Measurements from ENCODE around the gene ADAMTSL4. TPM values are rescaled to one million over a fixed set of nuclear protein-coding genes. Genes with fewer than 3 reads are reported as not detected.

Gene ADAMTSL4
- total RNA-seq, 1 experiment from 2014 or later = not detected

DNA sequence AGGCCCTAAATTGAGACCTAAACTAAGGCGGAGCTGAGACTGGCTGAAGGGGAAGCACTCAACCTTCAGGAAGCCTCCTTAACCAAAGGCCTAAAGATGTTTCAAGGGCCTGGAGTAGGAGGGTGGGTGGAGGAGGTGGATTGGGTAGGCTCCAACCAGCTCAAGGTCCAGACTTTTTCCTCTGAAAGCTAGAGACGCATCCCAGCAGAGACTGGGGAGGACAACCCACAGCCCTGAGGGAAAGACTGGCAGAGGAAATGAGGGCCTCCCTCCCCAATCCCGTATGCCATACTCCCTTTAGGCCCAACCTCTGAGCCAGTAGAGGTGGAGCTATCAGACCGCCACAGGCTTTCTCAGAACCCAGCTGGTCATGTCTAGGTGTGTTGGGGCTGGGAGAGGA, 40.2 kb upstream of the ADAMTSL4 start:
- intact Hi-C loops (cut with micrococcal nuclease; ENCODE audit: unreplicated experiment) = no loop called here
- H3K4me1 ChIP-seq (ENCODE audit: insufficient read depth, low read length, poor library complexity, severe bottlenecking) = peaks cover 15% of the 10 kb centered on the region
- no peak for TF ChIP-seq EZH2 (IDR thresholded peaks at IDR 0.05; ENCODE audit: borderline replicate concordance, low read depth, low read length, poor library complexity, severe bottlenecking)
- TF ChIP-seq, protein P1, sequence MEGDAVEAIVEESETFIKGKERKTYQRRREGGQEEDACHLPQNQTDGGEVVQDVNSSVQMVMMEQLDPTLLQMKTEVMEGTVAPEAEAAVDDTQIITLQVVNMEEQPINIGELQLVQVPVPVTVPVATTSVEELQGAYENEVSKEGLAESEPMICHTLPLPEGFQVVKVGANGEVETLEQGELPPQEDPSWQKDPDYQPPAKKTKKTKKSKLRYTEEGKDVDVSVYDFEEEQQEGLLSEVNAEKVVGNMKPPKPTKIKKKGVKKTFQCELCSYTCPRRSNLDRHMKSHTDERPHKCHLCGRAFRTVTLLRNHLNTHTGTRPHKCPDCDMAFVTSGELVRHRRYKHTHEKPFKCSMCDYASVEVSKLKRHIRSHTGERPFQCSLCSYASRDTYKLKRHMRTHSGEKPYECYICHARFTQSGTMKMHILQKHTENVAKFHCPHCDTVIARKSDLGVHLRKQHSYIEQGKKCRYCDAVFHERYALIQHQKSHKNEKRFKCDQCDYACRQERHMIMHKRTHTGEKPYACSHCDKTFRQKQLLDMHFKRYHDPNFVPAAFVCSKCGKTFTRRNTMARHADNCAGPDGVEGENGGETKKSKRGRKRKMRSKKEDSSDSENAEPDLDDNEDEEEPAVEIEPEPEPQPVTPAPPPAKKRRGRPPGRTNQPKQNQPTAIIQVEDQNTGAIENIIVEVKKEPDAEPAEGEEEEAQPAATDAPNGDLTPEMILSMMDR (conservative IDR thresholded peaks at IDR 0.05; ENCODE audit: low read depth, low read length) = no peak
- H3K9me3 ChIP-seq (ENCODE audit: low read depth, low read length, poor library complexity, severe bottlenecking) = no peaks in the 10 kb centered on the region
- no peaks in the 10 kb centered on the region for H3K27me3 ChIP-seq (replicated peaks; ENCODE audit: insufficient read depth, low read depth, low read length, poor library complexity)
- H3K27ac ChIP-seq (ENCODE audit: low read depth, low read length, poor library complexity, severe bottlenecking) = peak overlapping the region; percentile 81
- H3K36me3 ChIP-seq (ENCODE audit: insufficient read depth, low read length, poor library complexity, severe bottlenecking) = peaks cover 16% of the 10 kb centered on the region
- no peak overlapping the region for H3K4me3 ChIP-seq (ENCODE audit: low read depth, low read length, poor library complexity, severe bottlenecking)
- no peak for DNase-seq (ENCODE audit: low spot score)
- ChIA-PET CTCF (no interaction called here), POLR2A (ENCODE audit: low non-redundant PET) (no interaction called here)
- BruUV-seq (replicated peaks) = no TSS peak

DNA sequence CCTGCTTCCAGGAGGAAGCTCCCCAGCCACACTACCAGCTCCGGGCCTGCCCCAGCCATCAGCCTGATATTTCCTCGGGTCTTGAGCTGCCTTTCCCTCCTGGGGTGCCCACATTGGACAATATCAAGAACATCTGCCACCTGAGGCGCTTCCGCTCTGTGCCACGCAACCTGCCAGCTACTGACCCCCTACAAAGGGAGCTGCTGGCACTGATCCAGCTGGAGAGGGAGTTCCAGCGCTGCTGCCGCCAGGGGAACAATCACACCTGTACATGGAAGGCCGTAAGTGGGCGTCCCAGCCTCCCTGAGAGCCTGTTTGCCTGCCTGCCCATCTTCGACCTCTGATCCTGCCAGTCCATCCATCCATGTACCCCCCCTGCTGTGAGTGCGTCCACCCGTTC, 37.7 kb upstream of the ADAMTSL4 start:
- H3K36me3 ChIP-seq (ENCODE audit: insufficient read depth, low read length, poor library complexity, severe bottlenecking) = peaks cover 9% of the 10 kb centered on the region
- ChIA-PET CTCF (no interaction called here), POLR2A (ENCODE audit: low non-redundant PET) (no interaction called here)
- no peaks in the 10 kb centered on the region for H3K27me3 ChIP-seq (replicated peaks; ENCODE audit: insufficient read depth, low read depth, low read length, poor library complexity)
- H3K4me3 ChIP-seq (ENCODE audit: low read depth, low read length, poor library complexity, severe bottlenecking) = no peak overlapping the region
- intact Hi-C loops (cut with micrococcal nuclease; ENCODE audit: unreplicated experiment) = no loop called here
- H3K27ac ChIP-seq (ENCODE audit: low read depth, low read length, poor library complexity, severe bottlenecking) = peak overlapping the region; percentile 23
- H3K4me1 ChIP-seq (ENCODE audit: insufficient read depth, low read length, poor library complexity, severe bottlenecking) = peaks cover 15% of the 10 kb centered on the region
- no peaks in the 10 kb centered on the region for H3K9me3 ChIP-seq (ENCODE audit: low read depth, low read length, poor library complexity, severe bottlenecking)
- no peak for TF ChIP-seq EZH2 (IDR thresholded peaks at IDR 0.05; ENCODE audit: borderline replicate concordance, low read depth, low read length, poor library complexity, severe bottlenecking)
- TF ChIP-seq, protein P1 (conservative IDR thresholded peaks at IDR 0.05; ENCODE audit: low read depth, low read length) = no peak
- no TSS peak for BruUV-seq (replicated peaks)
- no peak for DNase-seq (ENCODE audit: low spot score)

DNA sequence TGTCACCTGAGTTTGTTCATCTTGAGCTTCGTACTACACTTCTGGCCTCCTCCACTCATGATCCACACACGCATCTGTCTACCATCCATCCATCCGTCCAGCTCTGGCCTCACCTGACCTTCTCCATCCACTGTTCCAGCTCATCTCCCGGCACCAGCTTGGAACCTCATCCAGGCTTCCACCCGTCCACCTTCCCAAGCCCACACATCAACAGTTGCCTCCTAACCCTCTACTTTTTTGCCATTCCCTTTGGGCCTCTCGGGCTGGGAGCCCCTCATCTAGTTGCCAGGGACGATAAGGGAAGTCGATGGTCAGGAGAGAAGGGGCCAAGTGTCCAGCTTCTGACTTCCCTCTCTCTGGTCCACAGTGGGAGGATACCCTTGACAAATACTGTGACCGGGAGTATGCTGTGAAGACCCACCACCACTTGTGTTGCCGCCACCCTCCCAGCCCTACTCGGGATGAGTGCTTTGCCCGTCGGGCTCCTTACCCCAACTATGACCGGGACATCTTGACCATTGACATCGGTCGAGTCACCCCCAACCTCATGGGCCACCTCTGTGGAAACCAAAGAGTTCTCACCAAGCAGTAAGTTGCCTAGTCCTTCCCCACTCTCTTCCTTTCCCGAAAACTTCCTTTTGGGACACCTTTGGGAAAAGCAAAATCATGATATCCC, 37.1 kb upstream of the ADAMTSL4 start:
- ChIA-PET CTCF (no interaction called here), POLR2A (ENCODE audit: low non-redundant PET) (no interaction called here)
- Histone ChIP-seq H3K27me3 (replicated peaks; ENCODE audit: insufficient read depth, low read depth, low read length, poor library complexity) (no peaks in the 10 kb centered on the region), H3K36me3 (ENCODE audit: insufficient read depth, low read length, poor library complexity, severe bottlenecking) (peaks cover 4% of the 10 kb centered on the region), H3K4me1 (ENCODE audit: insufficient read depth, low read length, poor library complexity, severe bottlenecking) (peaks cover 15% of the 10 kb centered on the region), H3K9me3 (ENCODE audit: low read depth, low read length, poor library complexity, severe bottlenecking) (no peaks in the 10 kb centered on the region), H3K27ac (ENCODE audit: low read depth, low read length, poor library complexity, severe bottlenecking) (no peak overlapping the region), H3K4me3 (ENCODE audit: low read depth, low read length, poor library complexity, severe bottlenecking) (no peak overlapping the region)
- TF ChIP-seq, protein P1 (conservative IDR thresholded peaks at IDR 0.05; ENCODE audit: low read depth, low read length) = no peak
- no peak for TF ChIP-seq EZH2 (IDR thresholded peaks at IDR 0.05; ENCODE audit: borderline replicate concordance, low read depth, low read length, poor library complexity, severe bottlenecking)
- no TSS peak for BruUV-seq (replicated peaks)
- intact Hi-C loops (cut with micrococcal nuclease; ENCODE audit: unreplicated experiment) = no loop called here
- no peak for DNase-seq (ENCODE audit: low spot score)

Measured in A673 (cell line).